ENCODE measurements around the gene EIF4A3. TPM values are rescaled to one million over a fixed set of nuclear protein-coding genes. Genes with fewer than 3 reads are reported as not detected.

EIF4A3 gene
- total RNA-seq, 1 donor from 2014 or later: 176 TPM

DNA sequence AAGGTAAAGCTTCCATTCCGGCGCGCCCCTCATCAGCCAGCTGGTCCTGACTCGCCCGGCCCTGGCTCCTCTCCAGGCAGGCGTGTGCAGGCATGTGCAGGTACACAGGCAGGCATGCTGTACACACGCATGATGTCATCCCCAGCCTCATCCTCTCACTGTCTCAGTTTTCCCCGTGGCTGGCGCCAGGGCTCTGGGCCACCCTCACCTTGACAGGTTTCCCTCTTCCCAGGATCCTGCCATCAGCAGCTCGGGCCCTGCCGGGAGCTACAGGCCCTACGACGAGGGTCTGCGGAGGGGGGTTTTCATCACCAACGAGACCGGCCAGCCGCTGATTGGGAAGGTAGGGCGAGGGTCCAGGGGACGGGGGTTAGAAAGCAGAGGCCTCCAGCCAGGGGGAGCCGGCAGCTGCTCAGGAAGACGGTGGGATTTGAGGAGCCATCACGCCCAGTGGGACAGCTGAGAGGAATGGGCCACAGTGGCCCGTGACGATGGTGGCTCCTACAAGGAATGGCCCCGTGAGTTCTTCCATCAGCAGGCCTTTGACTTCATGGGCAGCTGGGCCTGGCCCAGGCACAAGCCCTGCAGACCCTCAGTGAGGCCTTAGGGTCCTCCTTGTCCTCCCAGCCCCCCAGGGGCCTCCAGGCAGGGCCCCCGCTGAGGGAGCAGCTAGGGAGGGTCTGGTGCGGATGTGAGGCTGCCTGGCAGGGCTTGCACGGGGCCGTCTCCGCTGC lies 37.0 kb downstream of the EIF4A3 start:
- H3K27me3 ChIP-seq (ENCODE audit: control insufficient read depth, insufficient read depth, low read length): no peaks in the 10 kb centered on the region
- peak; percentile 86 for DNase-seq (ENCODE audit: low read depth)
- no peaks in the 10 kb centered on the region for H3K36me3 ChIP-seq (ENCODE audit: control insufficient read depth, insufficient read depth, low read length)
- TF ChIP-seq, protein P1, sequence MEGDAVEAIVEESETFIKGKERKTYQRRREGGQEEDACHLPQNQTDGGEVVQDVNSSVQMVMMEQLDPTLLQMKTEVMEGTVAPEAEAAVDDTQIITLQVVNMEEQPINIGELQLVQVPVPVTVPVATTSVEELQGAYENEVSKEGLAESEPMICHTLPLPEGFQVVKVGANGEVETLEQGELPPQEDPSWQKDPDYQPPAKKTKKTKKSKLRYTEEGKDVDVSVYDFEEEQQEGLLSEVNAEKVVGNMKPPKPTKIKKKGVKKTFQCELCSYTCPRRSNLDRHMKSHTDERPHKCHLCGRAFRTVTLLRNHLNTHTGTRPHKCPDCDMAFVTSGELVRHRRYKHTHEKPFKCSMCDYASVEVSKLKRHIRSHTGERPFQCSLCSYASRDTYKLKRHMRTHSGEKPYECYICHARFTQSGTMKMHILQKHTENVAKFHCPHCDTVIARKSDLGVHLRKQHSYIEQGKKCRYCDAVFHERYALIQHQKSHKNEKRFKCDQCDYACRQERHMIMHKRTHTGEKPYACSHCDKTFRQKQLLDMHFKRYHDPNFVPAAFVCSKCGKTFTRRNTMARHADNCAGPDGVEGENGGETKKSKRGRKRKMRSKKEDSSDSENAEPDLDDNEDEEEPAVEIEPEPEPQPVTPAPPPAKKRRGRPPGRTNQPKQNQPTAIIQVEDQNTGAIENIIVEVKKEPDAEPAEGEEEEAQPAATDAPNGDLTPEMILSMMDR (IDR thresholded peaks at IDR 0.05; ENCODE audit: insufficient read depth, low read length, severe bottlenecking): no peak
- FAIRE-seq: no peak
- no peak overlapping the region for H3K4me3 ChIP-seq (ENCODE audit: low read depth, low read length)

DNA sequence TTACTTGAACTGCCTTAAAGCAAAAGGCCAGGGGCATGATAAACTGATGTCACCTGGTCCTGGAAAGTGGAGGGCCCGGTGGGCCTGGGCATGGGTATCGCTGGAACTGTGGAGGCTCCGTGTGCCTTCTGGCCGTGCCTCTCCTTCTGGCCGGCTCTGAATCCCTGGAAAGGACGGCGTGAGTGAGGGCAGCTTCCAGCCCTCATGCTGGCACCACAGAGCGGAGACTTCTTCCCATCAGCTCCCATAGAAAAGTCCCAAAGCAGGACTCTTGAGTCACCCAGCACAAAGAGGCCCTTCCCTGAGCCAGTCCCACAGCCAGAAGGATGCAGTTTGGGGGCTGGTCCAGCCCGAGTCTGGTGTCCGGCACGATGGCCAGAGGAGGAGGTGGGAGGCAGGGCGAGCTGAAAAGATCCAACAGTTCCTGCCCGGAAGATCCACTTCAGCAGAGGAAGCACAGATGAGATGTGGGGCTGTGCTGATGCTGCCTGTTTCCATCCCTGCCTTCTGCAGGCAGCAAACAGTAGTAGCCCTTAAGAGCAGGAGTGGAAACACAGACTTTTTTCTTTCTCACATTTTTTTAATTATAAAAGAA lies 37.8 kb downstream of the EIF4A3 start:
- no peaks in the 10 kb centered on the region for H3K27me3 ChIP-seq (ENCODE audit: control insufficient read depth, insufficient read depth, low read length)
- FAIRE-seq: no peak
- H3K4me3 ChIP-seq (ENCODE audit: low read depth, low read length): no peak overlapping the region
- TF ChIP-seq, protein P1 (IDR thresholded peaks at IDR 0.05; ENCODE audit: insufficient read depth, low read length, severe bottlenecking): no peak
- no peaks in the 10 kb centered on the region for H3K36me3 ChIP-seq (ENCODE audit: control insufficient read depth, insufficient read depth, low read length)
- peak; percentile 4 for DNase-seq (ENCODE audit: low read depth)

DNA sequence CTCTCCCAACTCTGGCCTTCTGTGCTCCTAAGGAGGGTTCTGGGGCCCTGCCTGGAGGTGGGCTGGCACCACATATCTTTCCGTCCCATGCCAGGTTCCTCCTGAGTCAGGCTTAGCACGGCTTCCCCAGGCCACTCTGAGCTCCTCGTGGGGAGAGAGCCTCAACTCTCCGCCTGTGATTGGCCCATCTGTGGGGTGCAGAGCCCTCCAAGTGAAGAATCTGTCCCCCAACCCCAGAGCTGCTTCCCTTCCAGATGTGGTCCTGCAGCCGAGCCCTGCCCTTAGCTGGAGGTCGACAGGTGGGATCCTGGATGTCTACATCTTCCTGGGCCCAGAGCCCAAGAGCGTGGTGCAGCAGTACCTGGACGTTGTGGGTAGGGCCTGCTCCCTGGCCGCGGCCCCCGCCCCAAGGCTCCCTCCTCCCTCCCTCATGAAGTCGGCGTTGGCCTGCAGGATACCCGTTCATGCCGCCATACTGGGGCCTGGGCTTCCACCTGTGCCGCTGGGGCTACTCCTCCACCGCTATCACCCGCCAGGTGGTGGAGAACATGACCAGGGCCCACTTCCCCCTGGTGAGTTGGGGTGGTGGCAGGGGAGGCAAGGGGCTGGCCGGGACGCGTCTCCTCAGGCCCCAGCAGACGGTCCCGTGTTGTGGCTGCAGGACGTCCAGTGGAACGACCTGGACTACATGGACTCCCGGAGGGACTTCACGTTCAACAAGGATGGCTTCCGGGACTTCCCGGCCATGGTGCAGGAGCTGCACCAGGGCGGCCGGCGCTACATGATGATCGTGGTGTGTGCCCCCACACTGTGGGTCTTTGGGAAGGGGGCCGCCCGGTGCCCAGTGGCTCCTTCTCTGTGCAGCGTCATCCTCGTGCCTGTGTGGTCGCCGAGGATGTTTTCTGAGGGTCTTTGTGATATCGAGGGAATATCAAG lies 38.6 kb downstream of the EIF4A3 start:
- no peak overlapping the region for H3K4me3 ChIP-seq (ENCODE audit: low read depth, low read length)
- no peaks in the 10 kb centered on the region for H3K27me3 ChIP-seq (ENCODE audit: control insufficient read depth, insufficient read depth, low read length)
- TF ChIP-seq, protein P1 (IDR thresholded peaks at IDR 0.05; ENCODE audit: insufficient read depth, low read length, severe bottlenecking): no peak
- DNase-seq (ENCODE audit: low read depth) (no peak), FAIRE-seq (no peak)
- no peaks in the 10 kb centered on the region for H3K36me3 ChIP-seq (ENCODE audit: control insufficient read depth, insufficient read depth, low read length)

- DNase-seq (ENCODE audit: low read depth): no peak
- no peaks in the 10 kb centered on the region for H3K27me3 ChIP-seq (ENCODE audit: control insufficient read depth, insufficient read depth, low read length)
- H3K4me3 ChIP-seq (ENCODE audit: low read depth, low read length): no peak overlapping the region
- TF ChIP-seq, protein P1 (IDR thresholded peaks at IDR 0.05; ENCODE audit: insufficient read depth, low read length, severe bottlenecking): no peak
- H3K36me3 ChIP-seq (ENCODE audit: control insufficient read depth, insufficient read depth, low read length): no peaks in the 10 kb centered on the region
- no peak for FAIRE-seq
These were observed 39.5 kb downstream of the EIF4A3 start for GRCh38 chr17:80107231-80108021.

DNA sequence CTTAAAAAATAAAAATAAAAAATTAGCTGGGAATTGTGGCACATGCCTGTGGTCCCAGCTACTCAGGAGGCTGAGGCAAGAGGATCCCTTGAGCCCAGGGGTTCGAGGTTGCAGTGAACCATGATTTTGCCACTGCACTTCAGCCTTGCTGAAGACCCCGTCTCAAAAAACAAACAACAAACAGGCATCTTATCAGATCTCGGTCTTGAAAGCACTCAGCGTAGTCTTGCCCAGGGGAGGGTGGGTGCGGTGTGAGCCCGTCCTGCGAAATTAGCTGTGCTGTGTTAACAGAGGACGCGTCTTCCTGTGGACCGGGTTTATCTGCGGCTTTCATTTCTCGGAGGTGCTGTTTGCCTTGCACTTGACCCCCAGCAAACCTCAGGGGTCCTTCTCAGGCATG lies 40.2 kb downstream of the EIF4A3 start:
- Histone ChIP-seq H3K27me3 (ENCODE audit: control insufficient read depth, insufficient read depth, low read length) (no peaks in the 10 kb centered on the region), H3K4me3 (ENCODE audit: low read depth, low read length) (no peak overlapping the region), H3K36me3 (ENCODE audit: control insufficient read depth, insufficient read depth, low read length) (no peaks in the 10 kb centered on the region)
- DNase-seq (ENCODE audit: low read depth) (no peak), FAIRE-seq (no peak)
- TF ChIP-seq, protein P1 (IDR thresholded peaks at IDR 0.05; ENCODE audit: insufficient read depth, low read length, severe bottlenecking): no peak
